ENCODE measurements around the gene SCUBE1.

The SCUBE1 gene

DNA sequence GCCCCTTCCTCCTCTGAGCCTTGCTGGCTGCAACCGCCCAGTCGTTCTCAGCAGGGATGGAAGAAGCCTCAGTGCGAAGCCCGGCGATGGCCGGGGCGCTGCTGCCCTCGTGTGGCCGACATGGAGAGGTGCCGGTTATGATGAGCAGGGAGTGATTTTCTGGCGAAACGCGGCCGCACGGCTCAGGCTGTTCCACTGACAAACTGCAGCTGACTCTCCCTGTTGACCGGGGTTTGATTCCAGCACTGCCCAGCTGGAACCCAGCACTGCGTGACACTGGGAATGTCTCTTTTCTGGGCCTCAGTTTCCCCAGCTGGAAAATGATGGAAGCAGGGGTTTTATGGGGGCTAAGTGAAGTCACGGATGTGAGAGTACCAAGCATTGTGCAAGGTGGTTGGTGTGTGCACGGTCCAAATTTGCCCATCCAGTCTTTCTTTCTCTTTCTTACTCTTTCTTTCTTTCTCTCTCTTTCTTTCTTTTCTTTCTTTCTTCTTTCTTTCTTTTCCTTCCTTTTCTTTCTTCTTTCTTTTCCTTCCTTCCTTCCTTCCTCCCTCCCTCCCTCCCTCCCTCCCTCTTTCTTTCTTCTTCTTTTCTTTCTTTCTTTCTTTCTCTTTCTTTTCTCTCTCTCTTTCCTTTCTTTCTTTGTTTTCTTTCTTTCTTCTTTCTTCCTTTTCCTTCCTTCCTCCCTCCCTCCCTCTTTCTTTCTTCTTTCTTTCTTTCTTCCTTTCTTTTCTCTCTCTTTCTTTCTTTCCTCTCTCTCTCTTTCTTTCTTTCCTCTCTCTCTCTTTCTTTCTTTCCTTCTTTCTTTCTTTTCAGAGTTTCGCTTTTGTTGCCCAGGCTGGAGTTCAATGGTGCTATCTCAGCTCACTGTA is 42.8 kb upstream of the SCUBE1 start:
- Histone ChIP-seq H2BK12ac (ENCODE audit: low read length) (no peak overlapping the region), H3K4me2 (ENCODE audit: insufficient read depth, low read length, poor library complexity, severe bottlenecking) (no peak overlapping the region), H4K8ac (ENCODE audit: low read depth, low read length) (no peak overlapping the region), H2BK120ac (ENCODE audit: low read depth, low read length) (no peak overlapping the region), H4K91ac (ENCODE audit: low read depth, low read length, poor library complexity) (no peak overlapping the region), H3K23ac (ENCODE audit: low read depth, low read length, poor library complexity) (no peak overlapping the region), H3K4me1 (ENCODE audit: control insufficient read depth in 2 of 2, insufficient read depth in 1 of 2, low read depth in 1 of 2, low read length in 2 of 2) (peaks cover 2 to 11% of the 10 kb centered on the region in 2 donors), H3K9me3 (replicated peaks in 1 of 2; ENCODE audit: control insufficient read depth in 2 of 2, insufficient read depth in 1 of 2, low read depth in 1 of 2, low read length in 2 of 2) (peaks cover 0 to 2% of the 10 kb centered on the region in 2 donors), H3K18ac (ENCODE audit: low read length) (peak overlapping the region; percentile 88), H3K4me3 (ENCODE audit: low read length in 2 of 2) (no peak overlapping the region), H3K79me1 (ENCODE audit: low read depth, low read length) (no peaks in the 10 kb centered on the region), H2AFZ (ENCODE audit: low read length) (peak overlapping the region; percentile 68), H3K4ac (ENCODE audit: low read length) (no peak overlapping the region), H2BK5ac (ENCODE audit: low read length) (no peak overlapping the region), H2AK5ac (ENCODE audit: low read depth, low read length) (no peak overlapping the region), H3K9ac (ENCODE audit: low read depth, low read length, poor library complexity) (no peak overlapping the region), H3K27me3 (ENCODE audit: control insufficient read depth in 3 of 3, insufficient read depth in 3 of 3, low read depth in 1 of 3, low read length in 3 of 3) (peaks cover 0 to 29% (median 10%) of the 10 kb centered on the region in 3 experiments), H3K27ac (replicated peaks; ENCODE audit: low read length) (no peak overlapping the region), H3K14ac (ENCODE audit: low read length) (no peak overlapping the region), H3K36me3 (replicated peaks in 1 of 2; ENCODE audit: control insufficient read depth in 2 of 2, insufficient read depth in 2 of 2, low read length in 2 of 2) (no peaks in the 10 kb centered on the region), H2BK15ac (ENCODE audit: low read length) (no peak overlapping the region)
- no CpG with 5 or more reads among the region's 20 CpGs for WGBS, 2 donors (ENCODE audit: extremely low coverage in 2 of 2, insufficient read length in 2 of 2, insufficient replicate concordance in 1 of 2)
- DNase-seq (ENCODE audit: low spot score) = peak; percentile 77

GRCh38 chr22:43384863-43385262 is 41.7 kb upstream of the SCUBE1 start:
- Histone ChIP-seq H4K91ac (ENCODE audit: low read depth, low read length, poor library complexity) (no peak overlapping the region), H3K9me3 (replicated peaks in 1 of 2; ENCODE audit: control insufficient read depth in 2 of 2, insufficient read depth in 1 of 2, low read depth in 1 of 2, low read length in 2 of 2) (peaks cover 0 to under 1% of the 10 kb centered on the region in 2 donors), H3K27ac (replicated peaks; ENCODE audit: low read length) (no peak overlapping the region), H3K79me1 (ENCODE audit: low read depth, low read length) (no peaks in the 10 kb centered on the region), H3K27me3 (ENCODE audit: control insufficient read depth in 3 of 3, insufficient read depth in 3 of 3, low read depth in 1 of 3, low read length in 3 of 3) (peaks cover 0 to 34% (median 10%) of the 10 kb centered on the region in 3 experiments), H2BK120ac (ENCODE audit: low read depth, low read length) (no peak overlapping the region), H3K23ac (ENCODE audit: low read depth, low read length, poor library complexity) (no peak overlapping the region), H3K4me2 (ENCODE audit: insufficient read depth, low read length, poor library complexity, severe bottlenecking) (no peak overlapping the region), H3K14ac (ENCODE audit: low read length) (no peak overlapping the region), H3K9ac (ENCODE audit: low read depth, low read length, poor library complexity) (no peak overlapping the region), H2AFZ (ENCODE audit: low read length) (no peak overlapping the region), H4K8ac (ENCODE audit: low read depth, low read length) (no peak overlapping the region), H2BK15ac (ENCODE audit: low read length) (peak overlapping the region; percentile 1), H2BK12ac (ENCODE audit: low read length) (no peak overlapping the region), H3K36me3 (replicated peaks in 1 of 2; ENCODE audit: control insufficient read depth in 2 of 2, insufficient read depth in 2 of 2, low read length in 2 of 2) (no peaks in the 10 kb centered on the region), H3K4ac (ENCODE audit: low read length) (no peak overlapping the region), H3K18ac (ENCODE audit: low read length) (no peak overlapping the region), H2AK5ac (ENCODE audit: low read depth, low read length) (peak overlapping the region; percentile 4), H2BK5ac (ENCODE audit: low read length) (no peak overlapping the region), H3K4me3 (ENCODE audit: low read length in 2 of 2) (no peak overlapping the region), H3K4me1 (ENCODE audit: control insufficient read depth in 2 of 2, insufficient read depth in 1 of 2, low read depth in 1 of 2, low read length in 2 of 2) (peaks cover 2 to 11% of the 10 kb centered on the region in 2 donors)
- WGBS, 2 donors (ENCODE audit: extremely low coverage in 2 of 2, insufficient read length in 2 of 2, insufficient replicate concordance in 1 of 2) = no CpG with 5 or more reads among the region's 5 CpGs
- DNase-seq (ENCODE audit: low spot score) = no peak

GRCh38 chr22:43381693-43382092 is 38.5 kb upstream of the SCUBE1 start:
- H3K36me3 ChIP-seq (replicated peaks in 1 of 2; ENCODE audit: control insufficient read depth in 2 of 2, insufficient read depth in 2 of 2, low read length in 2 of 2) = no peaks in the 10 kb centered on the region

DNA sequence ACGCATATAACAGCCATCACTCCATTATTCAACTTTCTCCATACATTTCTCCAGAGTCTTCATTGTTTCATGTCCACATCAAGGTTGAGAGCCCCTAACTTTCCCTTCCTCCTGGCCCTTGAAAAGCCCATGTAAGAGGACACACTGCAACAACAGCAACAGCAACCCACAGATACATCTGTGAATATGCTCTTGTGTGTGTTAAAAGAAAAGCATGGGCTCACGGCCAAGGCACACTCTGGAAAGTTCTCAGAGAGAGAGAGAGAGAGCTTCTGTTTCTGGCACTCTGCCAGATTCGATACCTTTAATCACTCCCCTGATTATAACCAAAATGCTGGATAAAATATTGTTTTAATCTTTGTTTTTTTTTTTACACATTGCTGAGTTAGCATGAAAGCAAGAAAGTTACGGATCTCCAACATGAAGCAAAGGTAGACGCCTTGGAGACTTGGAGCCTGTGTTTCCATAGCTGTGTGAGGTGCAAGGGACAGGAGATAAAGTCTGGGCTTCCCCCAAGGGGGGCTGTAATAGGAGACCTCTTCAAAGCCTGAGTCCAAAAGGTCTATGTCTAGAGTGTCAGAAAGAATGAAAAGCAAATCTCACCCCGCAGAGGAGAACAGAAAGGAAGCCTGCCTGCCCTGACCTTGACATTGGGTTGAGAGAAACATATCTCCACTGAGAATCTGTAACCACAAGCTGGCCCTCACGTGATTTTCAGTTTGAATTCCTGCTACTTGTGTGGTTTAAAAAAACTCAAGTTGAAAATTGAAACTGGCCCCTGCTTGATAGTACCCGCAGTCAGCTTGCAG is 34.9 kb upstream of the SCUBE1 start:
- Histone ChIP-seq H3K4me1 (ENCODE audit: control insufficient read depth in 2 of 2, insufficient read depth in 1 of 2, low read depth in 1 of 2, low read length in 2 of 2) (no peaks in the 10 kb centered on the region), H3K4ac (ENCODE audit: low read length) (no peak overlapping the region), H3K23ac (ENCODE audit: low read depth, low read length, poor library complexity) (no peak overlapping the region), H2AK5ac (ENCODE audit: low read depth, low read length) (no peak overlapping the region), H3K27me3 (ENCODE audit: control insufficient read depth in 3 of 3, insufficient read depth in 3 of 3, low read depth in 1 of 3, low read length in 3 of 3) (peaks cover 0 to 11% (median 0%) of the 10 kb centered on the region in 3 experiments), H2BK5ac (ENCODE audit: low read length) (no peak overlapping the region), H2AFZ (ENCODE audit: low read length) (no peak overlapping the region), H2BK15ac (ENCODE audit: low read length) (no peak overlapping the region), H3K4me2 (ENCODE audit: insufficient read depth, low read length, poor library complexity, severe bottlenecking) (no peak overlapping the region), H4K8ac (ENCODE audit: low read depth, low read length) (no peak overlapping the region), H3K18ac (ENCODE audit: low read length) (no peak overlapping the region), H3K4me3 (ENCODE audit: low read length in 2 of 2) (no peak overlapping the region), H2BK120ac (ENCODE audit: low read depth, low read length) (no peak overlapping the region), H3K14ac (ENCODE audit: low read length) (no peak overlapping the region), H3K79me1 (ENCODE audit: low read depth, low read length) (no peaks in the 10 kb centered on the region), H3K27ac (replicated peaks; ENCODE audit: low read length) (no peak overlapping the region), H4K91ac (ENCODE audit: low read depth, low read length, poor library complexity) (no peak overlapping the region), H2BK12ac (ENCODE audit: low read length) (no peak overlapping the region), H3K9me3 (replicated peaks in 1 of 2; ENCODE audit: control insufficient read depth in 2 of 2, insufficient read depth in 1 of 2, low read depth in 1 of 2, low read length in 2 of 2) (peaks cover 0 to 3% of the 10 kb centered on the region in 2 donors), H3K36me3 (replicated peaks in 1 of 2; ENCODE audit: control insufficient read depth in 2 of 2, insufficient read depth in 2 of 2, low read length in 2 of 2) (no peaks in the 10 kb centered on the region), H3K9ac (ENCODE audit: low read depth, low read length, poor library complexity) (no peak overlapping the region)
- no peak for DNase-seq (ENCODE audit: low spot score)
- no CpG with 5 or more reads among the region's 8 CpGs for WGBS, 2 donors (ENCODE audit: extremely low coverage in 2 of 2, insufficient read length in 2 of 2, insufficient replicate concordance in 1 of 2)

More at GRCh38 chr22:43381693-43382092, 38.5 kb upstream of the SCUBE1 start:
- H2BK5ac ChIP-seq (ENCODE audit: low read length) = no peak overlapping the region
- H3K27ac ChIP-seq (replicated peaks; ENCODE audit: low read length) = no peak overlapping the region
- no peak overlapping the region for H2BK12ac ChIP-seq (ENCODE audit: low read length)
- H3K4me2 ChIP-seq (ENCODE audit: insufficient read depth, low read length, poor library complexity, severe bottlenecking) = no peak overlapping the region
- H3K79me1 ChIP-seq (ENCODE audit: low read depth, low read length) = no peaks in the 10 kb centered on the region
- DNase-seq (ENCODE audit: low spot score) = no peak
- H2AK5ac ChIP-seq (ENCODE audit: low read depth, low read length) = peak overlapping the region; percentile 31
- H2BK120ac ChIP-seq (ENCODE audit: low read depth, low read length) = no peak overlapping the region
- no peak overlapping the region for H2AFZ ChIP-seq (ENCODE audit: low read length)
- H4K91ac ChIP-seq (ENCODE audit: low read depth, low read length, poor library complexity) = no peak overlapping the region
- no peak overlapping the region for H3K18ac ChIP-seq (ENCODE audit: low read length)
- no peak overlapping the region for H4K8ac ChIP-seq (ENCODE audit: low read depth, low read length)
- H3K14ac ChIP-seq (ENCODE audit: low read length) = no peak overlapping the region
- peaks cover 2 to 4% of the 10 kb centered on the region in 2 donors for H3K4me1 ChIP-seq (ENCODE audit: control insufficient read depth in 2 of 2, insufficient read depth in 1 of 2, low read depth in 1 of 2, low read length in 2 of 2)
- no CpG with 5 or more reads among the region's 6 CpGs for WGBS, 2 donors (ENCODE audit: extremely low coverage in 2 of 2, insufficient read length in 2 of 2, insufficient replicate concordance in 1 of 2)
- H3K9me3 ChIP-seq (replicated peaks in 1 of 2; ENCODE audit: control insufficient read depth in 2 of 2, insufficient read depth in 1 of 2, low read depth in 1 of 2, low read length in 2 of 2) = no peaks in the 10 kb centered on the region
- H3K9ac ChIP-seq (ENCODE audit: low read depth, low read length, poor library complexity) = no peak overlapping the region
- H3K23ac ChIP-seq (ENCODE audit: low read depth, low read length, poor library complexity) = no peak overlapping the region
- no peak overlapping the region for H3K4ac ChIP-seq (ENCODE audit: low read length)
- H2BK15ac ChIP-seq (ENCODE audit: low read length) = no peak overlapping the region
- no peak overlapping the region for H3K4me3 ChIP-seq (ENCODE audit: low read length in 2 of 2)
- H3K27me3 ChIP-seq (ENCODE audit: control insufficient read depth in 3 of 3, insufficient read depth in 3 of 3, low read depth in 1 of 3, low read length in 3 of 3) = peaks cover 0 to 25% (median 0%) of the 10 kb centered on the region in 3 experiments

Data from neuronal stem cell (in vitro differentiated cells).